Left ventricle myocardium inferior (tissue), 1 donor: Measurements from ENCODE around the gene USP34. TPM values are rescaled to one million over a fixed set of nuclear protein-coding genes. Genes with fewer than 3 reads are reported as not detected.
"Not testable (repeated sequence)": the region's sequence is repeated elsewhere in the genome, so short reads cannot be mapped to it uniquely, and the experiment has no call there.

ENCODE experiments used
- DNase-seq: peaks from one replicate; pipeline ENCODE4 v3.0.0-alpha.2; 2020
- H3K27ac ChIP-seq: fragments of 200-600 bp; replicated peaks from 2 replicates; pipeline ENCODE4 v1.8.0; 2021
- H3K27me3 ChIP-seq: fragments of 200-600 bp; 2 replicates; pipeline ENCODE4 v1.8.0; 2021; ENCODE audit warnings: low read depth
- H3K36me3 ChIP-seq: fragments of 200-600 bp; 2 replicates; pipeline ENCODE4 v1.8.0; 2021
- H3K4me1 ChIP-seq: fragments of 200-600 bp; 2 replicates; pipeline ENCODE4 v1.8.0; 2021
- H3K4me3 ChIP-seq: fragments of 200-600 bp; 2 replicates; pipeline ENCODE4 v1.8.0; 2021; ENCODE audit warnings: mild to moderate bottlenecking, moderate library complexity
- H3K9me3 ChIP-seq: fragments of 200-600 bp; replicated peaks from 2 replicates; pipeline ENCODE4 v1.8.0; 2021
- intact Hi-C: fragments of 100-400 bp; cut with micrococcal nuclease; formaldehyde crosslinking; loops from one replicate; pipeline ENCODE4 v1.11.0; 2022
- total RNA-seq: library from RNA; stranded (reverse); fragmentation: NEBNext Ultra II Directional; extraction: Animal tissue kit (Norgen Biotek cat#: 25700); gene quantifications from one replicate; pipeline ENCODE4 v1.2.1, GENCODE V29; 2021
- TF ChIP-seq, protein P1 (sequence below): fragments of 200-600 bp; IDR thresholded peaks from 2 replicates; pipeline ENCODE4 v1.8.0; 2021; ENCODE audit warnings: antibody characterized with exemption, mild to moderate bottlenecking, borderline replicate concordance
- donor health status: DM: no; HTN: yes; CAD: no; lungs with severe emphysema.

USP34 gene
- total RNA-seq, 1 donor from 2014 or later = 50.0 TPM

DNA sequence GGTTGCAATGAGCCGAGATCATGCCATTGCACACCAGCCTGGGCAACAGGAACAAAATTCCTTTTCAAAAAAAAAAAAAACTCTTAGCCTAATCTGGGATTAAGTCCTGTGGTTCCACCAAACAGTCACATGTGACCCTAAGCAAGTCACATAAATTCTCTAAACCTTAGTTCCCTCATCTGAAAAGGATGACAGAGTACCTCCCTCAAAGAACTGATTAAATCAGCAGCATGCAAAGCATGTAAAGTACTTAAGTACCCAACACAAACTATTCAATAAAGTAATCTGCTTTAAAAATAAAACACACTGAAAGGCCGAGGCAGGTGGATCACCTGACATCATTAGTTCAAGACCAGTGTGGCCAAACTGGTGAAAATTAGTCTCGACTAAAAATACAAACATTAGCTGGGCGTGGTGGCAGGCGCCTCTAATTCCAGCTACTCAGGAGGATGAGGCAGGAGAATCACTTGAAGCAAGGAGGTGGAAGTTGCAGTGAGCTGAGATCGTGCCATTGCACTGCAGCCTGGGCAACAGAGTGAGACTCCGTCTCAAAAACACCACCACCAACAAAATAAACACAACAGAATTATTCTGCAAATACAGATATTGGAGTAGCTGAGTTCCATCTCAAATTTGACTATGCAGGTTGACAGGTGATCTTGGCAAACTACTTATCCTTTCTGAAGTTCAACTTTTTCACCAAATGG, 7.0 kb downstream of the USP34 start:
- H3K27ac ChIP-seq = no peak overlapping the region
- no peak for DNase-seq
- TF ChIP-seq, protein P1, sequence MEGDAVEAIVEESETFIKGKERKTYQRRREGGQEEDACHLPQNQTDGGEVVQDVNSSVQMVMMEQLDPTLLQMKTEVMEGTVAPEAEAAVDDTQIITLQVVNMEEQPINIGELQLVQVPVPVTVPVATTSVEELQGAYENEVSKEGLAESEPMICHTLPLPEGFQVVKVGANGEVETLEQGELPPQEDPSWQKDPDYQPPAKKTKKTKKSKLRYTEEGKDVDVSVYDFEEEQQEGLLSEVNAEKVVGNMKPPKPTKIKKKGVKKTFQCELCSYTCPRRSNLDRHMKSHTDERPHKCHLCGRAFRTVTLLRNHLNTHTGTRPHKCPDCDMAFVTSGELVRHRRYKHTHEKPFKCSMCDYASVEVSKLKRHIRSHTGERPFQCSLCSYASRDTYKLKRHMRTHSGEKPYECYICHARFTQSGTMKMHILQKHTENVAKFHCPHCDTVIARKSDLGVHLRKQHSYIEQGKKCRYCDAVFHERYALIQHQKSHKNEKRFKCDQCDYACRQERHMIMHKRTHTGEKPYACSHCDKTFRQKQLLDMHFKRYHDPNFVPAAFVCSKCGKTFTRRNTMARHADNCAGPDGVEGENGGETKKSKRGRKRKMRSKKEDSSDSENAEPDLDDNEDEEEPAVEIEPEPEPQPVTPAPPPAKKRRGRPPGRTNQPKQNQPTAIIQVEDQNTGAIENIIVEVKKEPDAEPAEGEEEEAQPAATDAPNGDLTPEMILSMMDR = no peak
- H3K4me1 ChIP-seq = peaks cover 57% of the 10 kb centered on the region
- no peaks in the 10 kb centered on the region for H3K27me3 ChIP-seq
- intact Hi-C loops = no loop called here
- H3K4me3 ChIP-seq = no peak overlapping the region
- no peaks in the 10 kb centered on the region for H3K36me3 ChIP-seq
- no peaks in the 10 kb centered on the region for H3K9me3 ChIP-seq

DNA sequence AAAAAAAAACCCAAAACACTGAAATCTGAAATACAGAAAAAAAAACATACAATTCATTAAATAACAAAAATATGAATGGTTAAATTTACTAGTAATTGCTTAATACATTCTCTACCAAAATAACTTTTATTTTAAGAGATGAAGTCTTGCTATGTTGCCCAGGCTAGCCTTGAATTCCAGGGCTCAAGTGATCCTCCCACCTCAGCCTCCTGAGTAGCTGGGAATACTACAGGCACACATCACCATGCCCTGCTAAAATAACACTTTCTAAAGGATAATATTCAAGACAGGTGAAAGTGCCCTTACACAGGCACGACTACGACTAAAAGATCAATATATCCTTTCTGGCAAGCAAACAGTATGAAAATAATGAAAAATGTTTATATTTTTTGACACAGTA, 9.5 kb downstream of the USP34 start:
- H3K9me3 ChIP-seq = no peaks in the 10 kb centered on the region
- DNase-seq = no peak
- H3K27me3 ChIP-seq = no peaks in the 10 kb centered on the region
- TF ChIP-seq, protein P1 = no peak
- no peak overlapping the region for H3K27ac ChIP-seq
- intact Hi-C loops = no loop called here
- H3K36me3 ChIP-seq = no peaks in the 10 kb centered on the region
- no peak overlapping the region for H3K4me3 ChIP-seq
- peaks cover 62% of the 10 kb centered on the region for H3K4me1 ChIP-seq

DNA sequence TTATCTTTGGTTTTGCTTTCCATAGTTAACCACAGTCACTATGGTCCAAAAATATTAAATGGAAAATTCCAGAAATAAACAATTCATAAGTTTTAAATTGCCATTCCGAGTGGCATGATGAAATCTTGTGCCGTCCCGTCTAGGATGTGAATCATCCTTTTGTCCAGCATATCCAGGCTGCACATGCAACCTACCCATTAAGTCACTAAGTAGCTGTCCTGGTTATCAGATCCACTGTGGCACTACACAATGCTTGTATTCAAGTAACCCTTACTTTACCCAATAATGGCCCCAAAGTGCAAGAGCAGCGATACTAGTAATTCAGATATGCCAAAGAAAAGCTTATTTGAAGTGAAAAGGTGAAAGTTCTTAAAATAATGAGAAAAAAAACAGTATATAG, 10.7 kb downstream of the USP34 start:
- Histone ChIP-seq H3K4me3 (no peak overlapping the region), H3K9me3 (no peaks in the 10 kb centered on the region), H3K36me3 (no peaks in the 10 kb centered on the region), H3K4me1 (peaks cover 70% of the 10 kb centered on the region), H3K27me3 (no peaks in the 10 kb centered on the region), H3K27ac (no peak overlapping the region)
- no peak for DNase-seq
- TF ChIP-seq, protein P1 = no peak
- intact Hi-C loops = no loop called here

DNA sequence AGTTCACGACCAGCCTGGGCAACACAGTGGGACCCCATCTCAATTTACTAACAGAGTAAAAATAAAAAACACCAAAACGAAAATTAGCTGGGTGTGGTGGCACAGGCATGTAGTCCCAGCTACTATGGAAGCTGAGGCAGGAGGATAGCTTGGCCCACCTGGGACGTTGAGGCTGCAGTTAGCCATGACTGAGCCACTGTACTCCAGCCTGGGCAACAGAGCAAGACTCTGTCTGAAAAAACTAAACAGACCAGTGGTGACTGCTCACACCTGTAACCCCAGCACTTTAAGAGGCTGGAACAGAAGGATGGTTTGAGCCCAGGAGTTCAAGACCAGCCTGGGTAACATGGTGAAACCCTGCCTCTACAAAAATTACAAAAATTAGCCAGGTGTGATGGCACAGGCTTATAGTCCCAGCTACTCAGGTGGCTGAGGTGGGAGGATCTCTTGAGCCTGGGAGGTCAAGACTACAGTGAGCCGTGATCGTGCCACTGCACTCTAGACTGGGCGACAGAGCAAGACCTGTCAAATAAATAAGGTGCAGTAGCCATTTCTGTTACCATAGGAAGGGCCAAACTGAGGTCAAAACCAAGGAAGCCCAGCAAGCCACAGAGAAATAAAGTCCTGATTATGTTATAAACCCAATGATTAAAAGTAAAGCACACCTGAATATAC, 14.0 kb downstream of the USP34 start:
- Histone ChIP-seq H3K4me1 (peaks cover 67% of the 10 kb centered on the region), H3K27ac (peak overlapping the region; percentile 65), H3K4me3 (no peak overlapping the region), H3K36me3 (no peaks in the 10 kb centered on the region), H3K9me3 (no peaks in the 10 kb centered on the region), H3K27me3 (no peaks in the 10 kb centered on the region)
- DNase-seq = no peak
- TF ChIP-seq, protein P1 = no peak
- intact Hi-C loops = no loop called here

DNA sequence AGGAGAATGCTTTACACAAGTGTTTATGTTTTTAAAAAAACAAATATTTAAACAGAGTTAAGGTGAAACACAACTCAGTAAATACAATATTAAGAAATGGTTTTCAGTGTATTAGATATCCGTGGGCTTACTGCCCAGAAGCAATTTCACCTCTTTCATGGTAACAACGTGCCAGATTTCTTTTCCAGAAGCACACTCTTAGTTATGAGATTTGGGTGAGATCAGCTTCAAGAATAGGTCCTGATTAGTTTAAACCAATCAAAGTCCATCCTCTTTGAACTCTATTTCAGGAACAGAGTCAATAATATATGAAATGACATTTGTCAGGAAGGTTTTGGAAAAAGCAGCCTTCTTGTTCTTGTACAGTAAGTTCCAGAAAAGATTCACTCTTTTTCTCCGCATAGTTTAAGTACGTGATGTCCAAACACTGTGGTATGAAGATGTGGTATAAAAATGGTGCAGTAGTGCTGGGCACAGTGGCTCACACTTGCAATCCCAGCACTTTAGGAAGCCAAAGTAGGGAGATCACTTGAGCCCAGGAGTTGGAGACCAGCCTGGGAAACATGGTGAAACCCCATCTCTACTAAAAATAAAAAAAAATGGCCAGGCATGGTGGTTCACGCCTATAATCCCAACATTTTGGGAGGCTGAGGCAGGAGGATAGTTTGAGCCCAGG, 14.7 kb downstream of the USP34 start:
- peak overlapping the region; percentile 65 for H3K27ac ChIP-seq

DNA sequence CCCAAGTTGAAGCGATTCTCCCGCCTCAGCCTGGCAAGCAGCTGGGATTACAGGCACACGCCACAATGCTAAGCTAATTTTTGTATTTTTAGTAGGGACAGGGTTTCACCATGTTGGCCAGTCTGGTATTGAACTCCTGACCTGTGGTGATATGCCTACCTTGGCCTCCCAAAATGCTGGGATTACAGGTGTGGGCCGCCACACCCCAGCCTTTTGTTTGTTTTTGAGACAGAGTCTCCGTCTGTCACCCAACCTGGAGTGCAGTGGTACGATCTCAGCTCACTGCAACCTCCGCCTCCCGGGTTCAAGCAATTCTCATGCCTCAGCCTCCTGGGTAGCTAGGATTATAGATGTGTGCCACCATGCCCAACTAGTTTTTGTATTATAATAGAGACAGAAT, 15.9 kb downstream of the USP34 start:
- H3K4me1 ChIP-seq = peaks cover 61% of the 10 kb centered on the region
- H3K9me3 ChIP-seq, intact Hi-C loops, H3K4me3 ChIP-seq, H3K27me3 ChIP-seq, H3K36me3 ChIP-seq, DNase-seq, H3K27ac ChIP-seq: not testable (repeated sequence)

More for the DNA sequence above, 14.7 kb downstream of the USP34 start:
- Histone ChIP-seq H3K36me3 (no peaks in the 10 kb centered on the region), H3K27me3 (no peaks in the 10 kb centered on the region), H3K4me3 (no peak overlapping the region), H3K4me1 (peaks cover 67% of the 10 kb centered on the region), H3K9me3 (no peaks in the 10 kb centered on the region)
- TF ChIP-seq, protein P1 = no peak
- no peak for DNase-seq
- intact Hi-C loops = no loop called here
